Psoas muscle (tissue), 8 donors: Measurements from ENCODE around the gene SIGLEC5. TPM values are rescaled to one million over a fixed set of nuclear protein-coding genes. Genes with fewer than 3 reads are reported as not detected.

ENCODE experiments used
- ATAC-seq, 4 donors: fragments of 200-7000 bp; cut with Tn5 transposase; one replicate each; pipeline ENCODE4 v1.9.1; 2020; ENCODE audit warnings: moderate library complexity in 3 of 4, mild to moderate bottlenecking in 2 of 4
- DNase-seq, 2 donors: peaks; one replicate each; pipeline ENCODE4 v3.0.0-alpha.2; 2020
- H3K27ac ChIP-seq: fragments of 200-600 bp; one replicate; pipeline ENCODE4 v1.8.0; 2022
- H3K27me3 ChIP-seq, 3 donors: fragments of 200-600 bp in 1 of 3; one replicate each; pipeline versions ENCODE4 v1.6.1 to v1.8.0; 2013 to 2022; ENCODE audit warnings: low read length in 2 of 3, mild to moderate bottlenecking in 2 of 3, moderate library complexity in 1 of 3; ENCODE audit not compliant: insufficient read depth in 3 of 3
- H3K36me3 ChIP-seq, 2 donors: fragments of 200-600 bp in 1 of 2; one replicate each; pipeline versions ENCODE4 v1.6.1 to v1.8.0; 2013 to 2022; ENCODE audit warnings: low read depth in 1 of 2, mild to moderate bottlenecking in 1 of 2, moderate library complexity in 1 of 2; ENCODE audit not compliant: insufficient read depth in 1 of 2
- H3K4me1 ChIP-seq: fragments of 200-600 bp; one replicate; pipeline ENCODE4 v1.8.0; 2022
- H3K4me3 ChIP-seq: fragments of 200-600 bp; one replicate; pipeline ENCODE4 v1.8.0; 2022; ENCODE audit warnings: mild to moderate bottlenecking
- H3K9me3 ChIP-seq: fragments of 200-600 bp; one replicate; pipeline ENCODE4 v1.8.0; 2022
- CTCF ChIP-seq: fragments of 200-600 bp; IDR thresholded peaks from one replicate; pipeline ENCODE4 v1.8.0; 2022; ENCODE audit warnings: antibody characterized with exemption
- WGBS, 3 donors: extraction: QIAGEN DNeasy Blood & Tissue Kit; methylation state at CpG; one replicate each; pipeline versions ENCODE4 v1.1.6 to v1.1.7; 2013; 5-methylcytosine and 5-hydroxymethylcytosine counted together
- intact Hi-C, 2 donors: fragments of 100-400 bp; cut with DNase I; formaldehyde crosslinking; loops; one replicate each; pipeline versions ENCODE4 v1.11.0 to v1.14.2; 2022
- polyA plus RNA-seq, 3 donors: library from polyadenylated mRNA; stranded (reverse); fragments of 200-250 nt; gene quantifications; one replicate each; pipeline ENCODE4 v1.2.3, GENCODE V29; 2013
- total RNA-seq, 4 donors: library from RNA; stranded (reverse); fragmentation: NEBNext Ultra II Directional in 2 of 4; extraction: Animal tissue kit (Norgen Biotek cat#: 25700) in 2 of 4; gene quantifications; one replicate each; pipeline versions ENCODE4 v1.2.1 to v1.2.4, GENCODE V29; 2021 to 2023
- donor health status: healthy with polysubstance abuse.
- donor health status: DM: no; HTN: no; CAD: no; lungs with moderate emphysema.
- donor health status: Bipolar disorder and iron deficiency.
- donor health status: healthy.
- donor health status: DM: yes; HTN: yes; CAD: no.
- donor health status: DM: no; HTN: no; CAD: no.
- donor health status: DM: no; HTN: no; CAD: no.
- donor health status: DM: yes; HTN: yes; CAD: no.

The SIGLEC5 gene
- total and polyA plus RNA-seq, 7 donors, result 0.01 to 0.65 (median 0.56) TPM; not detected in 4

- Histone ChIP-seq H3K27me3 (peaks cover 0 to 18% (median 16%) of the 10 kb centered on the region in 3 donors), H3K4me1 (no peaks in the 10 kb centered on the region), H3K9me3 (no peaks in the 10 kb centered on the region), H3K36me3 (no peaks in the 10 kb centered on the region), H3K27ac (no peak overlapping the region), H3K4me3 (no peak overlapping the region)
- TF ChIP-seq CTCF, result no peak
- ATAC-seq, result no peak
- WGBS, 3 donors, result 61 to 64% (median 63%) methylated on average over 4 of the region's 4 CpGs
- intact Hi-C loops, result no loop called here
- DNase-seq, result no peak
Measured at GRCh38 chr19:51565583-51565982, 64.6 kb downstream of the SIGLEC5 start.

GRCh38 chr19:51564791-51565190, 65.4 kb downstream of the SIGLEC5 start:
- Histone ChIP-seq H3K9me3 (no peaks in the 10 kb centered on the region), H3K4me1 (no peaks in the 10 kb centered on the region), H3K4me3 (no peak overlapping the region), H3K27me3 (peaks cover 0 to 20% (median 18%) of the 10 kb centered on the region in 3 donors), H3K36me3 (no peaks in the 10 kb centered on the region), H3K27ac (no peak overlapping the region)
- no peak for TF ChIP-seq CTCF
- WGBS, 3 donors, result 29 to 44% (median 39%) methylated on average over 5 to 6 of the region's 6 CpGs
- intact Hi-C loops, result loop anchor here in 1 of 2 donors (5.0 kb wide), 1 partner anchor 33 kb away; no protein-coding TSS in a partner anchor
- DNase-seq, result no peak
- ATAC-seq, result no peak

Other genes with a start within 250 kb of the SIGLEC5 start
- not detected for gene LIM2, start 242.4 kb downstream of the SIGLEC5 start, total RNA-seq
- not detected for gene LIM2, start 242.4 kb downstream of the SIGLEC5 start, polyA plus RNA-seq
- not detected for gene C19orf84, start 239.8 kb downstream of the SIGLEC5 start, total RNA-seq
- not detected for gene C19orf84, start 239.8 kb downstream of the SIGLEC5 start, polyA plus RNA-seq
- gene SIGLEC10, start 212.8 kb downstream of the SIGLEC5 start, total RNA-seq, result 1 to 10 TPM in 1 of 4 donors, under 1 TPM in 3; 0.64 to 1.1 (median 0.79) TPM
- gene SIGLEC10, start 212.8 kb downstream of the SIGLEC5 start, polyA plus RNA-seq, result under 1 TPM; 0.09 to 0.98 (median 0.11) TPM
- gene SIGLEC8, start 171.9 kb downstream of the SIGLEC5 start, total RNA-seq, result under 1 TPM in 2 of 4 donors, not detected in 2; 0.13 to 0.14 TPM
- under 1 TPM in 2 of 3 donors, not detected in 1; 0.03 to 0.09 TPM for gene SIGLEC8, start 171.9 kb downstream of the SIGLEC5 start, polyA plus RNA-seq
- gene CEACAM18, start 151.9 kb downstream of the SIGLEC5 start, total RNA-seq, result not detected
- gene CEACAM18, start 151.9 kb downstream of the SIGLEC5 start, polyA plus RNA-seq, result not detected
- gene SIGLEC12, start 128.6 kb downstream of the SIGLEC5 start, total RNA-seq, result under 1 TPM in 3 of 4 donors, not detected in 1; 0.13 to 0.20 (median 0.13) TPM
- under 1 TPM in 2 of 3 donors, not detected in 1; 0.05 to 0.11 TPM for gene SIGLEC12, start 128.6 kb downstream of the SIGLEC5 start, polyA plus RNA-seq
- gene SIGLEC6, start 98.7 kb downstream of the SIGLEC5 start, total RNA-seq, result under 1 TPM; 0.20 to 0.40 (median 0.27) TPM
- under 1 TPM in 1 of 3 donors, not detected in 2; 0.03 TPM for gene SIGLEC6, start 98.7 kb downstream of the SIGLEC5 start, polyA plus RNA-seq
- 1 to 10 TPM; 4.4 to 8.9 (median 6.7) TPM for gene ZNF175, start 59.1 kb downstream of the SIGLEC5 start, total RNA-seq
- 1 to 10 TPM; 2.3 to 6.2 (median 3.0) TPM for gene ZNF175, start 59.1 kb downstream of the SIGLEC5 start, polyA plus RNA-seq
- gene SIGLEC14, start 16.4 kb upstream of the SIGLEC5 start, total RNA-seq, result 1 to 10 TPM in 3 of 4 donors, under 1 TPM in 1; 0.93 to 1.9 (median 1.1) TPM
- gene SIGLEC14, start 16.4 kb upstream of the SIGLEC5 start, polyA plus RNA-seq, result under 1 TPM; 0.07 to 0.49 (median 0.10) TPM
- gene SPACA6, start 62.9 kb upstream of the SIGLEC5 start, total RNA-seq, result 1 to 10 TPM; 2.9 to 4.2 (median 3.5) TPM
- gene SPACA6, start 62.9 kb upstream of the SIGLEC5 start, polyA plus RNA-seq, result 1 to 10 TPM; 1.5 to 5.2 (median 2.1) TPM
- gene HAS1, start 93.6 kb upstream of the SIGLEC5 start, total RNA-seq, result under 1 TPM in 2 of 4 donors, not detected in 2; 0.32 to 0.46 TPM
- under 1 TPM; 0.04 to 0.25 (median 0.04) TPM for gene HAS1, start 93.6 kb upstream of the SIGLEC5 start, polyA plus RNA-seq
- gene FPR1, start 121.5 kb upstream of the SIGLEC5 start, total RNA-seq, result 1 to 10 TPM; 1.5 to 6.7 (median 3.5) TPM
- gene FPR1, start 121.5 kb upstream of the SIGLEC5 start, polyA plus RNA-seq, result 1 to 10 TPM in 1 of 3 donors, under 1 TPM in 2; 0.45 to 2.1 (median 0.55) TPM
- gene FPR2, start 130.8 kb upstream of the SIGLEC5 start, total RNA-seq, result under 1 TPM; 0.30 to 0.98 (median 0.68) TPM
- under 1 TPM; 0.06 to 0.21 (median 0.08) TPM for gene FPR2, start 130.8 kb upstream of the SIGLEC5 start, polyA plus RNA-seq
- gene FPR3, start 164.8 kb upstream of the SIGLEC5 start, total RNA-seq, result 1 to 10 TPM; 1.2 to 2.3 (median 1.8) TPM
- gene FPR3, start 164.8 kb upstream of the SIGLEC5 start, polyA plus RNA-seq, result under 1 TPM; 0.27 to 0.66 (median 0.32) TPM